ENCODE measurements around the gene PRKAR1B. TPM values are rescaled to one million over a fixed set of nuclear protein-coding genes. Genes with fewer than 3 reads are reported as not detected.

The PRKAR1B gene
- total RNA-seq, 2 donors from 2014 or later = 15.6 to 18.4 TPM

GRCh38 chr7:593324-594115, 133.6 kb downstream of the PRKAR1B start:
- TF ChIP-seq CTCF (IDR thresholded peaks at IDR 0.05) = no peak
- Histone ChIP-seq H3K36me3 (no peaks in the 10 kb centered on the region), H3K27me3 (replicated peaks; ENCODE audit: insufficient read depth) (no peaks in the 10 kb centered on the region), H3K27ac (peak overlapping the region; percentile 23 to 66), H3K9me3 (no peaks in the 10 kb centered on the region), H3K4me3 (peak overlapping the region; percentile 52), H3K4me1 (ENCODE audit: control insufficient read depth in 1 of 2, low read depth in 2 of 2) (peaks cover 22 to 42% of the 10 kb centered on the region in 2 donors)
- ATAC-seq (ENCODE audit: insufficient number of reproducible peaks, low FRiP score, low read depth) (no peak), DNase-seq (ENCODE audit: low spot score) (no peak)

GRCh38 chr7:591856-592628, 135.0 kb downstream of the PRKAR1B start:
- DNase-seq (ENCODE audit: low spot score) (no peak), ATAC-seq (ENCODE audit: insufficient number of reproducible peaks, low FRiP score, low read depth) (no peak)
- Histone ChIP-seq H3K27ac (peak overlapping the region; percentile 46 to 66), H3K36me3 (no peaks in the 10 kb centered on the region), H3K9me3 (no peaks in the 10 kb centered on the region), H3K27me3 (replicated peaks; ENCODE audit: insufficient read depth) (no peaks in the 10 kb centered on the region), H3K4me1 (ENCODE audit: control insufficient read depth in 1 of 2, low read depth in 2 of 2) (peaks cover 30 to 52% of the 10 kb centered on the region in 2 donors), H3K4me3 (no peak overlapping the region)
- TF ChIP-seq CTCF (IDR thresholded peaks at IDR 0.05) = no peak

GRCh38 chr7:590731-591551, 136.1 kb downstream of the PRKAR1B start:
- Histone ChIP-seq H3K27me3 (replicated peaks; ENCODE audit: insufficient read depth) (no peaks in the 10 kb centered on the region), H3K4me3 (peak overlapping the region; percentile 56), H3K4me1 (ENCODE audit: control insufficient read depth in 1 of 2, low read depth in 2 of 2) (peaks cover 32 to 54% of the 10 kb centered on the region in 2 donors), H3K9me3 (no peaks in the 10 kb centered on the region), H3K27ac (peak overlapping the region; percentile 46 to 73), H3K36me3 (no peaks in the 10 kb centered on the region)
- no peak for TF ChIP-seq CTCF (IDR thresholded peaks at IDR 0.05)
- DNase-seq (ENCODE audit: low spot score) (no peak), ATAC-seq (ENCODE audit: insufficient number of reproducible peaks, low FRiP score, low read depth) (no peak)

- TF ChIP-seq CTCF (IDR thresholded peaks at IDR 0.05) = no peak
- Histone ChIP-seq H3K27me3 (replicated peaks; ENCODE audit: insufficient read depth) (no peaks in the 10 kb centered on the region), H3K4me1 (ENCODE audit: control insufficient read depth in 1 of 2, low read depth in 2 of 2) (peaks cover 32 to 54% of the 10 kb centered on the region in 2 donors), H3K4me3 (no peak overlapping the region), H3K27ac (peak overlapping the region in 1 of 2 donors; percentile 73), H3K36me3 (no peaks in the 10 kb centered on the region), H3K9me3 (no peaks in the 10 kb centered on the region)
- ATAC-seq (ENCODE audit: insufficient number of reproducible peaks, low FRiP score, low read depth) (no peak), DNase-seq (ENCODE audit: low spot score) (no peak)
Observed at GRCh38 chr7:589781-590575, 137.1 kb downstream of the PRKAR1B start.

Data from thoracic aorta (tissue), 2 donors.